SK-N-SH treated with all-trans-retinoic acid at 6 μM for 48 hours (cell line): ENCODE results near the gene ZNF689.
"Not testable (repeated sequence)": the region's sequence is repeated elsewhere in the genome, so short reads cannot be mapped to it uniquely, and the experiment has no call there.

Experiments
- ATAC-seq: fragments of 200-7000 bp; cut with Tn5 transposase; 3 replicates; pipeline ENCODE4 v1.9.1; 2020; ENCODE audit warnings: mild to moderate bottlenecking, moderate library complexity
- ARNTL ChIP-seq: fragments of 450-650 bp; formaldehyde crosslinking; IDR thresholded peaks from 2 replicates; pipeline ENCODE4 v1.5.0; 2020; ENCODE audit warnings: low read depth, mild to moderate bottlenecking, moderate library complexity, borderline replicate concordance
- BACH2 ChIP-seq: fragments of 250-450 bp; sonication (Bioruptor Pico); IDR thresholded peaks from 2 replicates; pipeline ENCODE4 v1.9.0; 2021; ENCODE audit warnings: mild to moderate bottlenecking, borderline replicate concordance
- OSR1 ChIP-seq: fragments of 250-450 bp; sonication (Bioruptor Pico); IDR thresholded peaks from 2 replicates; pipeline ENCODE4 v1.8.0; 2022; ENCODE audit warnings: moderate library complexity, mild to moderate bottlenecking, inconsistent platforms
- TCF4 ChIP-seq: fragments of 250-450 bp; sonication (Bioruptor Pico); IDR thresholded peaks from 2 replicates; pipeline ENCODE4 v1.8.0; 2021; ENCODE audit warnings: mild to moderate bottlenecking, moderate library complexity, borderline replicate concordance
- TOX ChIP-seq: fragments of 250-450 bp; sonication (Bioruptor Pico); IDR thresholded peaks from 2 replicates; pipeline ENCODE4 v1.8.0; 2021; ENCODE audit warnings: mild to moderate bottlenecking, moderate library complexity, borderline replicate concordance
- ZC3H10 ChIP-seq: fragments of 250-450 bp; sonication (Bioruptor Pico); IDR thresholded peaks from 2 replicates; pipeline ENCODE4 v1.5.1; 2021; ENCODE audit warnings: mild to moderate bottlenecking, moderate library complexity
- ZFP3 ChIP-seq: fragments of 250-450 bp; sonication (Bioruptor Pico); IDR thresholded peaks from 2 replicates; pipeline ENCODE4 v1.5.0; 2020; ENCODE audit warnings: mild to moderate bottlenecking, moderate library complexity
- ZNF565 ChIP-seq: fragments of 450-650 bp; formaldehyde crosslinking; conservative IDR thresholded peaks from 2 replicates; pipeline ENCODE4 v1.5.0; 2020; ENCODE audit warnings: low read depth, mild to moderate bottlenecking, moderate library complexity
- ZNF8 ChIP-seq: fragments of 450-650 bp; formaldehyde crosslinking; IDR thresholded peaks from 2 replicates; pipeline ENCODE4 v1.5.0; 2020; ENCODE audit warnings: mild to moderate bottlenecking, moderate library complexity
- TF ChIP-seq, protein P1 (sequence below): fragments of 250-450 bp; sonication (Bioruptor Pico); IDR thresholded peaks from 2 replicates; pipeline ENCODE4 v1.5.0; 2020; ENCODE audit warnings: mild to moderate bottlenecking, moderate library complexity
- TF ChIP-seq, protein P2 (sequence below): fragments of 250-450 bp; sonication (Bioruptor Pico); IDR thresholded peaks from 2 replicates; pipeline ENCODE4 v1.5.1; 2021; ENCODE audit warnings: mild to moderate bottlenecking, moderate library complexity

Gene ZNF689

DNA sequence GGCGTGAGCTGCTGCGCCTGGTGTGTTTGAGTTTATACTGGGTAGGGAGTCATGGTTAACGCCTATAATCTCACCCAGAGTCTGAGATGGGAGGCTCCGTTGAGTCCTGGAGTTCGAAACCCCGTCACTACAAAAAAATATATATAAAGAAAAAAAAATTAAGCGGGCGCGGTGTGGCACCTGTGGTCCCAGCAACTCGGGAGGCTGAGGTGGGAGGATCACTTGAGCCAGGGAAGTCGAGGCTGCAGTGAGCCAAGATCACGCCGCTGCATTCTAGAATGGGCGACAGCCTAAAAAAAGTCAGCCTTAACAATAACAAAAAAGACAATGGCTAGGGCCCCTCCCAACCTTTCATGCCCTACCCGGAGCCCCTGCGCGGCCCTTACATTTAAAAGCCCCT is 23.3 kb upstream of the ZNF689 start (continued):
- TF ChIP-seq, protein P1, sequence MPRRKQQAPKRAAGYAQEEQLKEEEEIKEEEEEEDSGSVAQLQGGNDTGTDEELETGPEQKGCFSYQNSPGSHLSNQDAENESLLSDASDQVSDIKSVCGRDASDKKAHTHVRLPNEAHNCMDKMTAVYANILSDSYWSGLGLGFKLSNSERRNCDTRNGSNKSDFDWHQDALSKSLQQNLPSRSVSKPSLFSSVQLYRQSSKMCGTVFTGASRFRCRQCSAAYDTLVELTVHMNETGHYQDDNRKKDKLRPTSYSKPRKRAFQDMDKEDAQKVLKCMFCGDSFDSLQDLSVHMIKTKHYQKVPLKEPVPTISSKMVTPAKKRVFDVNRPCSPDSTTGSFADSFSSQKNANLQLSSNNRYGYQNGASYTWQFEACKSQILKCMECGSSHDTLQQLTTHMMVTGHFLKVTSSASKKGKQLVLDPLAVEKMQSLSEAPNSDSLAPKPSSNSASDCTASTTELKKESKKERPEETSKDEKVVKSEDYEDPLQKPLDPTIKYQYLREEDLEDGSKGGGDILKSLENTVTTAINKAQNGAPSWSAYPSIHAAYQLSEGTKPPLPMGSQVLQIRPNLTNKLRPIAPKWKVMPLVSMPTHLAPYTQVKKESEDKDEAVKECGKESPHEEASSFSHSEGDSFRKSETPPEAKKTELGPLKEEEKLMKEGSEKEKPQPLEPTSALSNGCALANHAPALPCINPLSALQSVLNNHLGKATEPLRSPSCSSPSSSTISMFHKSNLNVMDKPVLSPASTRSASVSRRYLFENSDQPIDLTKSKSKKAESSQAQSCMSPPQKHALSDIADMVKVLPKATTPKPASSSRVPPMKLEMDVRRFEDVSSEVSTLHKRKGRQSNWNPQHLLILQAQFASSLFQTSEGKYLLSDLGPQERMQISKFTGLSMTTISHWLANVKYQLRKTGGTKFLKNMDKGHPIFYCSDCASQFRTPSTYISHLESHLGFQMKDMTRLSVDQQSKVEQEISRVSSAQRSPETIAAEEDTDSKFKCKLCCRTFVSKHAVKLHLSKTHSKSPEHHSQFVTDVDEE (CRISPR knock-in tag), result no peak

GRCh38 chr16:30632454-30632853 is 22.3 kb upstream of the ZNF689 start:
- ATAC-seq, result not testable (repeated sequence)

DNA sequence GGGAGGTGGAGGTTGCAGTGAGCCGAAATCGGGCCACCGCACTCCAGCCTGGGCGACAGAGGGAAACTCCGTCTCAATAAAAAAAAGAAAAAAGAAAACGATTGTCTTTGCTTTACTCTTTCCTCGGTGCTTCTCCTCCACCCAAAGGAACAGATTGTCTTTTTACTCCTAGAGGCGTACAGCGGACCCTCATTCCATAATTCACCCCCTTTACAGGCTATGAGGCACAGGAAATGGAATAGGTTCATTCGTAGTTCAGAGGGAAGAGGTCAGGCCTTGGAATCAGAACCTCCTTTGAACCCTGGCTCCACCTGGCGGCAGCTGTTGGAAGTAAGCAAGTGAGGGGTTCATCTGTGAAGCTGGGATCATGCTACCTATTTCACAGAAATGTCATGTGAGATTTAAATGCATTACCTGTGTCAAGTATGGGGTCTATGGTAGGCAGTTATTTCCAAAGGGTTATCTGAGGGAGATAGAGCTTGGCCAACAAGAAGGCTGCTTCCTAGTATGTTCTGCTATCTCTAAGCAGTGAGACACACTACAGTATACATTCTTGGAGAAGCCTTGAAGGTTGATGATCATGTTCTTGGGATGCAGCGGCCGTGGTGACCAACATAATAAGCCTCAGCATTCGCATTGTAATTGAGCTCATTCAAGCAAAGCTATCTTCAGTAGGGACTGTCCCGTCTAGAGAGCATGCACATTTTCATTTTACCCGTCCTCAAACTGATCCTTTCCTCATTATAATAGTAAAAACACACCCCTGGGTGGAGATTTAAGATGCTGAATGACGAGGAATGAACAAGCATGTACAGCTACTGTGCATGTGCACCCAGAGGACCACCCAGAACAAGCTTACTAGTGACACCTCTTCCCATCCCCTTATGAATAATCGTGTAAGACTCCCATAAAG is 18.7 kb upstream of the ZNF689 start:
- peak; percentile 91 for ATAC-seq
- TF ChIP-seq BACH2, result no peak
- TF ChIP-seq, protein P1 (CRISPR knock-in tag), result peak; percentile 59; the same call in 1 of the 2 replicates

GRCh38 chr16:30626236-30626635 is 16.0 kb upstream of the ZNF689 start:
- no peak for ATAC-seq
- TF ChIP-seq TOX (no peak), OSR1 (no peak), ZNF565 (CRISPR knock-in tag) (no peak), ZC3H10 (no peak), TCF4 (CRISPR knock-in tag) (no peak), ZNF8 (no peak), ZFP3 (no peak)
- TF ChIP-seq, protein P2, sequence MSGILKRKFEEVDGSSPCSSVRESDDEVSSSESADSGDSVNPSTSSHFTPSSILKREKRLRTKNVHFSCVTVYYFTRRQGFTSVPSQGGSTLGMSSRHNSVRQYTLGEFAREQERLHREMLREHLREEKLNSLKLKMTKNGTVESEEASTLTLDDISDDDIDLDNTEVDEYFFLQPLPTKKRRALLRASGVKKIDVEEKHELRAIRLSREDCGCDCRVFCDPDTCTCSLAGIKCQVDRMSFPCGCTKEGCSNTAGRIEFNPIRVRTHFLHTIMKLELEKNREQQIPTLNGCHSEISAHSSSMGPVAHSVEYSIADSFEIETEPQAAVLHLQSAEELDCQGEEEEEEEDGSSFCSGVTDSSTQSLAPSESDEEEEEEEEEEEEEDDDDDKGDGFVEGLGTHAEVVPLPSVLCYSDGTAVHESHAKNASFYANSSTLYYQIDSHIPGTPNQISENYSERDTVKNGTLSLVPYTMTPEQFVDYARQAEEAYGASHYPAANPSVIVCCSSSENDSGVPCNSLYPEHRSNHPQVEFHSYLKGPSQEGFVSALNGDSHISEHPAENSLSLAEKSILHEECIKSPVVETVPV, result no peak
- TF ChIP-seq, protein P1 (CRISPR knock-in tag), result no peak

- TF ChIP-seq ARNTL (CRISPR knock-in tag), result no peak
- TF ChIP-seq, protein P2, result no peak
These were observed 13.5 kb upstream of the ZNF689 start for GRCh38 chr16:30623536-30624283.

More at GRCh38 chr16:30623536-30624283, 13.5 kb upstream of the ZNF689 start:
- no peak for ATAC-seq
